ENCODE measurements around the gene GSTK1. TPM values are rescaled to one million over a fixed set of nuclear protein-coding genes. Genes with fewer than 3 reads are reported as not detected.

GSTK1 gene
- total and polyA plus RNA-seq, 2 of the 8 experiments (the other 6 are each of a cell fraction or from before 2014, with no cell fraction given) = 25.5 to 32.5 TPM

DNA sequence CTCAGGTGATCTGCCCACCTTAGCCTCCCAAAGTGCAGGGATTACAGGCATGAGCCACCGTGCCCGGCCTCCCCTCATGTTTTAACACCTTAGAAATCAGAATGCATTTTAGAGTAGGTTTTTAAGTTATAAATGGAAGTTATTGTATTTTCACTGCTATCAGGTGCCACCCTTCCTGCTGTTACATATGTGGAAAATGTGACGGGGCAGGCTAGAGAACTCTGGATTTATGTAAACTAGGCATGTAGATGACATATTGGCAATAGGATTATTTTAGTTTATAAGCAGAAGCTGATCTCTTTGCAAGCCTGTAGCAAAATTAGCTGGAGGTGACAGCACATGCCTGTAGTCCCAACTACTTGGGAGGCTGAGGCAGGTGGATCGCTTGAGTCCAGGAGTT, 27.1 kb downstream of the GSTK1 start:
- peak overlapping the region; percentile 14 to 97; a peak in 2 of 4 replicates for H3K4me2 ChIP-seq (ENCODE audit: insufficient read depth in 1 of 2, low read depth in 2 of 2, low read length in 2 of 2)
- no peak overlapping the region for H2BK15ac ChIP-seq (ENCODE audit: low read length)
- POLR2A ChIA-PET (ENCODE audit: partially characterized antibody) = interaction anchor here (0.7 to 2.0 kb wide), 4 partner anchors 9 to 102 kb away, joined by 3 to 10 read pairs (median 3); no protein-coding TSS in a partner anchor
- TF ChIP-seq BRCA1 (IDR thresholded peaks at IDR 0.05; ENCODE audit: low read depth, low read length) (no peak), POLR2A (IDR thresholded peaks at IDR 0.05; ENCODE audit: control extremely low read depth in 1 of 2, low read depth in 2 of 2, low read length in 2 of 2) (no peak), SAP30 (IDR thresholded peaks at IDR 0.05; ENCODE audit: insufficient read depth, insufficient replicate concordance, low read length) (no peak), PHF8 (conservative IDR thresholded peaks at IDR 0.05; ENCODE audit: low read depth, low read length) (no peak), ASH2L (IDR thresholded peaks at IDR 0.05; ENCODE audit: low read length) (no peak), POU5F1 (IDR thresholded peaks at IDR 0.05; ENCODE audit: low read depth, low read length) (no peak)
- TF ChIP-seq, protein P1, sequence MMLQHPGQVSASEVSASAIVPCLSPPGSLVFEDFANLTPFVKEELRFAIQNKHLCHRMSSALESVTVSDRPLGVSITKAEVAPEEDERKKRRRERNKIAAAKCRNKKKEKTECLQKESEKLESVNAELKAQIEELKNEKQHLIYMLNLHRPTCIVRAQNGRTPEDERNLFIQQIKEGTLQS (IDR thresholded peaks at IDR 0.05; ENCODE audit: insufficient read depth, low read depth, low read length) = no peak

More for the DNA sequence above, 27.1 kb downstream of the GSTK1 start:
- no peak overlapping the region for H3K27ac ChIP-seq (ENCODE audit: low read depth, low read length)
- H3K4ac ChIP-seq (replicated peaks; ENCODE audit: insufficient read length, low read depth, low read length) = no peak overlapping the region
- no peak overlapping the region for H3K23ac ChIP-seq (ENCODE audit: insufficient read length)
- CTCF ChIA-PET (ENCODE audit: partially characterized antibody) = interaction anchor here (0.6 to 9.1 kb wide), 3 partner anchors 10 to 18 kb away, joined by 3 to 85 read pairs (median 32); no protein-coding TSS in a partner anchor
- H3K27me3 ChIP-seq (replicated peaks in 1 of 4; ENCODE audit: control insufficient read depth in 3 of 4, extremely low read depth in 1 of 4, insufficient read depth in 3 of 4, low read length in 3 of 4) = peaks cover 10 to 21% (median 20%) of the 10 kb centered on the region in 4 experiments
- H3K4me3 ChIP-seq (ENCODE audit: extremely low read depth in 1 of 4, insufficient read depth in 2 of 4, low read depth in 3 of 4, low read length in 4 of 4) = no peak overlapping the region
- 90% methylated on average over 4 of the region's 4 CpGs; no CpG with 5 or more reads in 1 of the 2 experiments for WGBS, 2 experiments (ENCODE audit: extremely low coverage in 1 of 2, insufficient coverage in 1 of 2, insufficient read length in 1 of 2, insufficient replicate concordance in 2 of 2, low coverage in 1 of 2, low lambda C conversion rate in 2 of 2, missing lambda C conversion rate in 1 of 2)
- peaks cover 5% of the 10 kb centered on the region; the same call in 1 of the 2 replicates for H3K23me2 ChIP-seq (ENCODE audit: low read depth, low read length)
- H3K9me3 ChIP-seq (ENCODE audit: insufficient read depth in 2 of 2, low read depth in 1 of 2, low read length in 1 of 2) = peaks cover 6 to 13% of the 10 kb centered on the region in 2 experiments
- H3K4me1 ChIP-seq (replicated peaks in 1 of 4; ENCODE audit: control insufficient read depth in 3 of 4, insufficient read depth in 4 of 4, low read length in 3 of 4) = peaks cover 0 to 5% (median under 1%) of the 10 kb centered on the region in 4 experiments; a peak in 3 of 7 replicates
- DNase-seq (ENCODE audit: low read depth in 1 of 2, low spot score in 2 of 2) (no peak), FAIRE-seq (no peak)
- H4K20me1 ChIP-seq (replicated peaks in 1 of 2; ENCODE audit: control insufficient read depth in 1 of 2, insufficient read depth in 2 of 2, low read length in 2 of 2) = peaks cover 0 to 2% of the 10 kb centered on the region in 2 experiments
- no peak overlapping the region for H3K18ac ChIP-seq (ENCODE audit: extremely low read depth, low read length)
- H3K56ac ChIP-seq (replicated peaks; ENCODE audit: insufficient read length, low read depth, low read length) = no peak overlapping the region
- peaks cover 3% of the 10 kb centered on the region for H3K79me1 ChIP-seq (ENCODE audit: low read depth, low read length)
- H2BK120ac ChIP-seq (replicated peaks; ENCODE audit: low read depth, low read length) = no peak overlapping the region
- peaks cover 0 to 36% of the 10 kb centered on the region in 2 experiments; a peak in 3 of 4 replicates for H3K79me2 ChIP-seq (ENCODE audit: control insufficient read depth in 1 of 2, insufficient read depth in 2 of 2, low read length in 2 of 2)
- H3K9ac ChIP-seq (replicated peaks in 1 of 4; ENCODE audit: extremely low read depth in 1 of 4, low read depth in 3 of 4, low read length in 3 of 4) = no peak overlapping the region; a peak in 1 of 7 replicates
- H2BK20ac ChIP-seq (ENCODE audit: low read length) = no peak overlapping the region
- no peak overlapping the region for H4K91ac ChIP-seq (replicated peaks; ENCODE audit: insufficient read length, low read length)
- no peak overlapping the region for H2BK12ac ChIP-seq (ENCODE audit: low read depth, low read length)
- H2BK5ac ChIP-seq (ENCODE audit: low read depth, low read length) = no peak overlapping the region
- peaks cover 20 to 45% (median 35%) of the 10 kb centered on the region in 4 experiments for H3K36me3 ChIP-seq (ENCODE audit: control insufficient read depth in 2 of 4, insufficient read depth in 4 of 4, low read length in 3 of 4)
- no peak overlapping the region for H3K14ac ChIP-seq (ENCODE audit: insufficient read length)
- no peak overlapping the region for H2AK5ac ChIP-seq (ENCODE audit: low read depth, low read length)
- no peak overlapping the region for H2AFZ ChIP-seq (ENCODE audit: low read length)
- no peak overlapping the region for H4K5ac ChIP-seq (ENCODE audit: insufficient read length, low read depth, low read length)
- no peak overlapping the region for H4K8ac ChIP-seq (ENCODE audit: extremely low read depth, insufficient read depth, low read length)
